Endothelial cell of umbilical vein (primary cell): ENCODE measurements around the gene NDUFAF2. TPM values are rescaled to one million over a fixed set of nuclear protein-coding genes. Genes with fewer than 3 reads are reported as not detected.

Experiments used
- BruUV-seq: library from RNA; stranded (reverse); fragments of 400-500 nt; replicated peaks from 2 replicates; lab custom pipeline; 2021; lab: Mats Ljungman, UMichigan
- CTCF ChIA-PET: fragments of 300-600, 350-600 bp; sonication (Branson Sonifier 250); formaldehyde crosslinking; loops from one replicate; lab custom pipeline; 2021; ENCODE audit warnings: antibody characterized with exemption, inconsistent platforms; lab: Charles Lee
- POLR2A ChIA-PET: fragments of 300-600, 350-600 bp; sonication (Branson Sonifier 250); formaldehyde crosslinking; loops from one replicate; lab custom pipeline; 2021; ENCODE audit warnings: antibody characterized with exemption, inconsistent platforms; lab: Charles Lee
- DNase-seq: peaks from one replicate; pipeline ENCODE4 v3.0.0-alpha.2; 2011; ENCODE audit warnings: low read depth, low spot score
- FAIRE-seq: peaks from 2 replicates; lab custom pipeline; 2011; peaks lifted over from hg19 to GRCh38; lab: Jason Lieb, UNC
- H2AFZ ChIP-seq: 2 replicates; pipeline ENCODE4 v1.6.0; 2012; ENCODE audit warnings: low read depth, low read length, control low read depth, inconsistent platforms
- H3K27ac ChIP-seq: 2 replicates; pipeline ENCODE4 v1.5.1; 2011; ENCODE audit warnings: low read depth, mild to moderate bottlenecking, control low read depth, low read length, moderate library complexity; ENCODE audit not compliant: insufficient read depth
- H3K27me3 ChIP-seq, 2 experiments: 2 replicates each; pipeline versions ENCODE4 v1.6.0 to v1.6.1; 2011; ENCODE audit warnings: low read length in 2 of 2, mixed read lengths in 1 of 2; ENCODE audit not compliant: control insufficient read depth in 2 of 2, insufficient read depth in 2 of 2
- H3K36me3 ChIP-seq, 2 experiments: 2 replicates in 1 of 2; 3 replicates in 1 of 2; pipeline ENCODE4 v1.5.1; 2011; ENCODE audit warnings: low read length in 2 of 2, mild to moderate bottlenecking in 1 of 2, moderate library complexity in 1 of 2; ENCODE audit not compliant: control insufficient read depth in 2 of 2, insufficient read depth in 2 of 2; ENCODE audit errors: extremely low read depth in 1 of 2
- H3K4me1 ChIP-seq: 3 replicates; pipeline ENCODE4 v1.5.1; 2011; ENCODE audit warnings: mild to moderate bottlenecking, low read length; ENCODE audit not compliant: control insufficient read depth, insufficient read depth; ENCODE audit errors: extremely low read depth
- H3K4me2 ChIP-seq: 2 replicates; pipeline ENCODE4 v1.6.1; 2011; ENCODE audit warnings: low read length, control low read depth, mixed read lengths; ENCODE audit not compliant: insufficient read depth
- H3K4me3 ChIP-seq, 3 experiments: fragments of 200-600 bp in 1 of 3; sonication (generic), shearing (Covaris generic) in 1 of 3; replicated peaks in 1 of 3; 2 replicates each; pipeline ENCODE4 v1.5.1; 2011 to 2016; ENCODE audit warnings: control low read depth in 3 of 3, low read length in 3 of 3, mild to moderate bottlenecking in 2 of 3, inconsistent platforms in 1 of 3, low read depth in 1 of 3, moderate library complexity in 1 of 3; ENCODE audit not compliant: insufficient read depth in 1 of 3
- H3K79me2 ChIP-seq: 2 replicates; pipeline ENCODE4 v1.6.0; 2012; ENCODE audit warnings: low read length, inconsistent platforms; ENCODE audit not compliant: control insufficient read depth, insufficient read depth
- H3K9ac ChIP-seq: replicated peaks from 2 replicates; pipeline ENCODE3; 2011; ENCODE audit warnings: low read length, control low read depth; ENCODE audit not compliant: insufficient read depth; ENCODE audit errors: extremely low read depth
- H3K9me1 ChIP-seq: replicated peaks from 3 replicates; pipeline ENCODE4 v1.6.0; 2011; ENCODE audit warnings: mild to moderate bottlenecking, low read length; ENCODE audit not compliant: control insufficient read depth, insufficient read depth; ENCODE audit errors: extremely low read depth
- H3K9me3 ChIP-seq: replicated peaks from 2 replicates; pipeline ENCODE4 v1.5.1; 2012; ENCODE audit warnings: low read length, inconsistent platforms; ENCODE audit not compliant: control insufficient read depth, insufficient read depth
- H4K20me1 ChIP-seq: replicated peaks from 2 replicates; pipeline ENCODE3; 2011; ENCODE audit warnings: mild to moderate bottlenecking, low read length; ENCODE audit not compliant: control insufficient read depth, insufficient read depth; ENCODE audit errors: extremely low read depth
- CTCF ChIP-seq, 2 donors: IDR thresholded peaks; 1 replicate in 1 of 2; 2 replicates in 1 of 2; pipeline ENCODE4 v1.5.1; 2011; ENCODE audit warnings: low read length in 2 of 2, mild to moderate bottlenecking in 2 of 2, moderate library complexity in 2 of 2, control low read depth in 1 of 2, inconsistent platforms in 1 of 2, low read depth in 1 of 2; ENCODE audit not compliant: insufficient read depth in 1 of 2; ENCODE audit errors: extremely low read depth in 1 of 2
- EZH2 ChIP-seq: IDR thresholded peaks from 2 replicates; pipeline ENCODE4 v1.6.1; 2012; ENCODE audit warnings: borderline replicate concordance, low read depth, mild to moderate bottlenecking, moderate library complexity, low read length, inconsistent platforms; ENCODE audit not compliant: severe bottlenecking
- FOS ChIP-seq: IDR thresholded peaks from 2 replicates; pipeline ENCODE4 v1.6.1; 2011; ENCODE audit warnings: mild to moderate bottlenecking, low read length, moderate library complexity, borderline replicate concordance; ENCODE audit not compliant: insufficient read depth
- GATA2 ChIP-seq: IDR thresholded peaks from 2 replicates; pipeline ENCODE4 v1.7.0; 2011; ENCODE audit warnings: low read depth, mild to moderate bottlenecking, moderate library complexity, mixed read lengths, low read length; ENCODE audit not compliant: insufficient read length, insufficient read depth
- JUN ChIP-seq: IDR thresholded peaks from 2 replicates; pipeline ENCODE4 v1.6.1; 2011; ENCODE audit warnings: borderline replicate concordance, low read depth; ENCODE audit not compliant: insufficient read length, insufficient read depth
- MAX ChIP-seq: IDR thresholded peaks from 2 replicates; pipeline ENCODE4 v1.6.1; 2011; ENCODE audit not compliant: insufficient read depth, insufficient read length
- MYC ChIP-seq: IDR thresholded peaks from one replicate; pipeline ENCODE4 v1.6.1; 2011; ENCODE audit warnings: mild to moderate bottlenecking, low read depth, low read length
- POLR2A ChIP-seq: IDR thresholded peaks from 2 replicates; pipeline ENCODE4 v1.6.1; 2012; ENCODE audit warnings: low read depth, mild to moderate bottlenecking, control low read depth, low read length
- POLR2AphosphoS5 ChIP-seq: IDR thresholded peaks from 2 replicates; pipeline ENCODE4 v1.6.1; 2012; ENCODE audit warnings: low read depth, mild to moderate bottlenecking, control low read depth, low read length, moderate library complexity; ENCODE audit not compliant: insufficient read depth
- dilution Hi-C: fragments of 300-500 bp; cut with MboI; formaldehyde crosslinking; loops from one replicate; pipeline ENCODE4 v1.15.0; 2019; ENCODE audit warnings: low sequenced_read_pairs; ENCODE audit not compliant: extremely low pct_ligation_motif_present
- intact Hi-C: fragments of 100-400 bp; cut with micrococcal nuclease; formaldehyde crosslinking; loops from one replicate; pipeline ENCODE4 v1.10.0; 2022
- polyA plus RNA-seq, 4 experiments: library from polyadenylated mRNA; depleted of rRNA in 3 of 4; stranded (reverse) in 3 of 4; unstranded in 1 of 4; fragments of >200 nt; gene quantifications; 2 replicates each; pipeline versions ENCODE4 v1.2.1 to v1.2.3, GENCODE V29; 2011 to 2012; ENCODE audit warnings: missing spikeins in 1 of 4
- total RNA-seq: library from RNA; stranded (reverse); gene quantifications from 2 replicates; pipeline ENCODE4 v1.2.3, GENCODE V29; 2021

Gene NDUFAF2
- total and polyA plus RNA-seq, 2 donors (not counting 3 experiments of a cell fraction or from before 2014, with no cell fraction given) = 10.7 to 39.9 TPM

- no peaks in the 10 kb centered on the region for H3K27me3 ChIP-seq
- no peak overlapping the region for H3K9ac ChIP-seq
- no peaks in the 10 kb centered on the region for H3K36me3 ChIP-seq
- FAIRE-seq (no peak), DNase-seq (no peak)
- POLR2A ChIA-PET = no interaction called here
- no peaks in the 10 kb centered on the region for H3K79me2 ChIP-seq
- no TSS peak for BruUV-seq
- H3K4me1 ChIP-seq = no peaks in the 10 kb centered on the region
- no peak for TF ChIP-seq MYC
- no peak for TF ChIP-seq POLR2AphosphoS5
- TF ChIP-seq JUN = no peak
- TF ChIP-seq EZH2 = no peak
- no peak for TF ChIP-seq GATA2
- no peak for TF ChIP-seq POLR2A
- no peak for TF ChIP-seq CTCF (IDR thresholded peaks at IDR 0.05; ENCODE audit: extremely low read depth in 1 of 2, insufficient read depth in 1 of 2, low read depth in 1 of 2, low read length in 2 of 2)
- TF ChIP-seq MAX = no peak
- TF ChIP-seq FOS = no peak
- H4K20me1 ChIP-seq = no peaks in the 10 kb centered on the region
- CTCF ChIA-PET = interaction anchor here (1.0 kb wide), 1 partner anchor 9 kb away, joined by 3 read pairs; no protein-coding TSS in a partner anchor
- H3K9me3 ChIP-seq = no peaks in the 10 kb centered on the region
- dilution Hi-C loops = no loop called here
- no peak overlapping the region for H3K27ac ChIP-seq
- no peak overlapping the region for H3K4me3 ChIP-seq
- intact Hi-C loops = no loop called here
- no peak overlapping the region for H3K4me2 ChIP-seq
- H3K9me1 ChIP-seq = no peaks in the 10 kb centered on the region
- H2AFZ ChIP-seq = no peak overlapping the region
These were observed 169.4 kb downstream of the NDUFAF2 start for GRCh38 chr5:61114441-61114840.
